Cardiac muscle cell (in vitro differentiated cells and primary cell): ENCODE results near the gene HORMAD2. TPM values are rescaled to one million over a fixed set of nuclear protein-coding genes. Genes with fewer than 3 reads are reported as not detected.
"Not testable (repeated sequence)": the region's sequence is repeated elsewhere in the genome, so short reads cannot be mapped to it uniquely, and the experiment has no call there.

Experiments
- DNase-seq, 2 donors: peaks; one replicate each; pipeline versions ENCODE4 v3.0.0 to v3.0.0-alpha.2; 2010 to 2017; ENCODE audit warnings: low read depth in 1 of 2, low spot score in 1 of 2
- H3K27ac ChIP-seq: fragments of 200-600 bp; sonication (generic); 2 replicates; pipeline ENCODE4 v1.5.1; 2016
- H3K27me3 ChIP-seq: fragments of 200-600 bp; sonication (generic); 2 replicates; pipeline ENCODE4 v1.6.0; 2016; ENCODE audit warnings: control low read depth
- H3K36me3 ChIP-seq: fragments of 200-600 bp; sonication (generic); 2 replicates; pipeline ENCODE4 v1.5.1; 2016; ENCODE audit warnings: control low read depth
- H3K4me1 ChIP-seq: fragments of 200-600 bp; sonication (generic); 2 replicates; pipeline ENCODE4 v1.8.1; 2017; ENCODE audit warnings: low read depth, mild to moderate bottlenecking, mixed run types
- H3K4me3 ChIP-seq: fragments of 200-600 bp; sonication (generic); 2 replicates; pipeline ENCODE4 v1.5.1; 2016; ENCODE audit warnings: mild to moderate bottlenecking
- H3K9me3 ChIP-seq: fragments of 200-600 bp; sonication (generic); 2 replicates; pipeline ENCODE4 v1.5.1; 2017; ENCODE audit warnings: low read depth, mild to moderate bottlenecking, control low read depth
- CTCF ChIP-seq: IDR thresholded peaks from 2 replicates; pipeline ENCODE4 v1.5.1; 2012; ENCODE audit warnings: low read depth, mild to moderate bottlenecking, low read length
- polyA plus RNA-seq: library from polyadenylated mRNA; unstranded; fragments of >200 nt; fragmentation: Nextera tagmentation; extraction: Ambion mirVana; gene quantifications from 2 replicates; pipeline ENCODE4 v1.2.1, GENCODE V29; 2016
- total RNA-seq: library from RNA; depleted of rRNA; stranded (reverse); fragments of >200 nt; gene quantifications from 2 replicates; pipeline ENCODE4 v1.2.3, GENCODE V29; 2016

Gene HORMAD2
- total and polyA plus RNA-seq, 2 experiments from 2014 or later = not detected

- Histone ChIP-seq H3K27me3 (no peaks in the 10 kb centered on the region), H3K4me3 (no peak overlapping the region), H3K9me3 (no peaks in the 10 kb centered on the region), H3K36me3 (no peaks in the 10 kb centered on the region), H3K27ac (no peak overlapping the region), H3K4me1 (peaks cover 13% of the 10 kb centered on the region)
- no peak for TF ChIP-seq CTCF
- no peak for DNase-seq
Observed at GRCh38 chr22:30056015-30056414, 24.2 kb upstream of the HORMAD2 start.

GRCh38 chr22:30057375-30057774 lies 22.9 kb upstream of the HORMAD2 start:
- Histone ChIP-seq H3K27ac (no peak overlapping the region), H3K4me3 (no peak overlapping the region), H3K27me3 (no peaks in the 10 kb centered on the region), H3K4me1 (peaks cover 13% of the 10 kb centered on the region), H3K9me3 (no peaks in the 10 kb centered on the region), H3K36me3 (no peaks in the 10 kb centered on the region)
- no peak for DNase-seq
- TF ChIP-seq CTCF = no peak

GRCh38 chr22:30059346-30060020 lies 20.8 kb upstream of the HORMAD2 start:
- H3K4me1 ChIP-seq, H3K9me3 ChIP-seq, H3K27ac ChIP-seq, H3K36me3 ChIP-seq, DNase-seq, H3K27me3 ChIP-seq, H3K4me3 ChIP-seq: not testable (repeated sequence)

GRCh38 chr22:30061094-30061493 lies 19.2 kb upstream of the HORMAD2 start:
- H3K27me3 ChIP-seq, DNase-seq, H3K36me3 ChIP-seq, H3K4me3 ChIP-seq, H3K27ac ChIP-seq, H3K9me3 ChIP-seq, H3K4me1 ChIP-seq: not testable (repeated sequence)

- TF ChIP-seq CTCF = no peak
- Histone ChIP-seq H3K4me1 (no peaks in the 10 kb centered on the region), H3K4me3 (no peak overlapping the region), H3K36me3 (no peaks in the 10 kb centered on the region), H3K27me3 (no peaks in the 10 kb centered on the region), H3K9me3 (no peaks in the 10 kb centered on the region), H3K27ac (no peak overlapping the region)
- no peak for DNase-seq
Observed at GRCh38 chr22:30062259-30062658, 18.0 kb upstream of the HORMAD2 start.

- Histone ChIP-seq H3K4me3 (no peak overlapping the region), H3K27ac (no peak overlapping the region), H3K9me3 (no peaks in the 10 kb centered on the region), H3K27me3 (no peaks in the 10 kb centered on the region), H3K36me3 (no peaks in the 10 kb centered on the region), H3K4me1 (no peaks in the 10 kb centered on the region)
- DNase-seq = no peak
- TF ChIP-seq CTCF = no peak
Observed at GRCh38 chr22:30062950-30063349, 17.3 kb upstream of the HORMAD2 start.
